Measurements from ENCODE around the gene RNGTT.
"Not testable (repeated sequence)": the region's sequence is repeated elsewhere in the genome, so short reads cannot be mapped to it uniquely, and the experiment has no call there.

Gene RNGTT

GRCh38 chr6:88852775-88853174 is 110.6 kb downstream of the RNGTT start:
- Histone ChIP-seq H3K9me3 (ENCODE audit: control insufficient read depth in 2 of 2, low read length in 2 of 2) (no peaks in the 10 kb centered on the region), H3K4me1 (ENCODE audit: control insufficient read depth in 2 of 2, insufficient read depth in 2 of 2, low read length in 2 of 2) (no peaks in the 10 kb centered on the region), H3K4me3 (ENCODE audit: low read length in 2 of 2) (no peak overlapping the region), H3K9ac (ENCODE audit: low read depth in 1 of 2, low read length in 2 of 2) (no peak overlapping the region), H3K36me3 (ENCODE audit: control insufficient read depth in 2 of 2, insufficient read depth in 2 of 2, low read length in 2 of 2) (no peaks in the 10 kb centered on the region), H3K27me3 (ENCODE audit: control insufficient read depth in 2 of 2, insufficient read depth in 2 of 2, low read length in 2 of 2) (no peaks in the 10 kb centered on the region), H3K27ac (ENCODE audit: low read depth in 2 of 2, low read length in 2 of 2) (no peak overlapping the region)

GRCh38 chr6:88852000-88852399 is 111.4 kb downstream of the RNGTT start:
- Histone ChIP-seq H3K4me3 (ENCODE audit: low read length in 2 of 2) (no peak overlapping the region), H3K27ac (ENCODE audit: low read depth in 2 of 2, low read length in 2 of 2) (no peak overlapping the region), H3K4me1 (ENCODE audit: control insufficient read depth in 2 of 2, insufficient read depth in 2 of 2, low read length in 2 of 2) (no peaks in the 10 kb centered on the region), H3K9ac (ENCODE audit: low read depth in 1 of 2, low read length in 2 of 2) (no peak overlapping the region), H3K9me3 (ENCODE audit: control insufficient read depth in 2 of 2, low read length in 2 of 2) (no peaks in the 10 kb centered on the region), H3K27me3 (ENCODE audit: control insufficient read depth in 2 of 2, insufficient read depth in 2 of 2, low read length in 2 of 2) (no peaks in the 10 kb centered on the region), H3K36me3 (ENCODE audit: control insufficient read depth in 2 of 2, insufficient read depth in 2 of 2, low read length in 2 of 2) (no peaks in the 10 kb centered on the region)

GRCh38 chr6:88848870-88849269 is 114.5 kb downstream of the RNGTT start:
- Histone ChIP-seq H3K27ac (ENCODE audit: low read depth in 2 of 2, low read length in 2 of 2) (no peak overlapping the region), H3K4me1 (ENCODE audit: control insufficient read depth in 2 of 2, insufficient read depth in 2 of 2, low read length in 2 of 2) (no peaks in the 10 kb centered on the region), H3K36me3 (ENCODE audit: control insufficient read depth in 2 of 2, insufficient read depth in 2 of 2, low read length in 2 of 2) (no peaks in the 10 kb centered on the region), H3K9me3 (ENCODE audit: control insufficient read depth in 2 of 2, low read length in 2 of 2) (no peaks in the 10 kb centered on the region), H3K9ac (ENCODE audit: low read depth in 1 of 2, low read length in 2 of 2) (no peak overlapping the region), H3K4me3 (ENCODE audit: low read length in 2 of 2) (no peak overlapping the region), H3K27me3 (ENCODE audit: control insufficient read depth in 2 of 2, insufficient read depth in 2 of 2, low read length in 2 of 2) (no peaks in the 10 kb centered on the region)

GRCh38 chr6:88843040-88843439 is 120.4 kb downstream of the RNGTT start:
- Histone ChIP-seq H3K4me3 (ENCODE audit: low read length in 2 of 2) (no peak overlapping the region), H3K27me3 (ENCODE audit: control insufficient read depth in 2 of 2, insufficient read depth in 2 of 2, low read length in 2 of 2) (no peaks in the 10 kb centered on the region), H3K4me1 (ENCODE audit: control insufficient read depth in 2 of 2, insufficient read depth in 2 of 2, low read length in 2 of 2) (no peaks in the 10 kb centered on the region), H3K36me3 (ENCODE audit: control insufficient read depth in 2 of 2, insufficient read depth in 2 of 2, low read length in 2 of 2) (no peaks in the 10 kb centered on the region), H3K9ac (ENCODE audit: low read depth in 1 of 2, low read length in 2 of 2) (no peak overlapping the region), H3K27ac (ENCODE audit: low read depth in 2 of 2, low read length in 2 of 2) (no peak overlapping the region), H3K9me3 (ENCODE audit: control insufficient read depth in 2 of 2, low read length in 2 of 2) (no peaks in the 10 kb centered on the region)

- no peaks in the 10 kb centered on the region for H3K9me3 ChIP-seq (ENCODE audit: control insufficient read depth in 2 of 2, low read length in 2 of 2)
- H3K27me3 ChIP-seq (ENCODE audit: control insufficient read depth in 2 of 2, insufficient read depth in 2 of 2, low read length in 2 of 2): no peaks in the 10 kb centered on the region
- H3K4me1 ChIP-seq (ENCODE audit: control insufficient read depth in 2 of 2, insufficient read depth in 2 of 2, low read length in 2 of 2): no peaks in the 10 kb centered on the region
- H3K36me3 ChIP-seq (ENCODE audit: control insufficient read depth in 2 of 2, insufficient read depth in 2 of 2, low read length in 2 of 2): no peaks in the 10 kb centered on the region
- H3K9ac ChIP-seq (ENCODE audit: low read depth in 1 of 2, low read length in 2 of 2): no peak overlapping the region
- H3K4me3 ChIP-seq (ENCODE audit: low read length in 2 of 2): no peak overlapping the region
- no peak overlapping the region for H3K27ac ChIP-seq (ENCODE audit: low read depth in 2 of 2, low read length in 2 of 2)
These were observed 121.1 kb downstream of the RNGTT start for GRCh38 chr6:88842320-88842719.

GRCh38 chr6:88840796-88841539 is 122.5 kb downstream of the RNGTT start:
- Histone ChIP-seq H3K9ac (ENCODE audit: low read depth in 1 of 2, low read length in 2 of 2) (no peak overlapping the region), H3K27me3 (ENCODE audit: control insufficient read depth in 2 of 2, insufficient read depth in 2 of 2, low read length in 2 of 2) (no peaks in the 10 kb centered on the region), H3K9me3 (ENCODE audit: control insufficient read depth in 2 of 2, low read length in 2 of 2) (no peaks in the 10 kb centered on the region), H3K4me3 (ENCODE audit: low read length in 2 of 2) (no peak overlapping the region), H3K27ac (ENCODE audit: low read depth in 2 of 2, low read length in 2 of 2) (no peak overlapping the region), H3K4me1 (ENCODE audit: control insufficient read depth in 2 of 2, insufficient read depth in 2 of 2, low read length in 2 of 2) (no peaks in the 10 kb centered on the region), H3K36me3 (ENCODE audit: control insufficient read depth in 2 of 2, insufficient read depth in 2 of 2, low read length in 2 of 2) (no peaks in the 10 kb centered on the region)

GRCh38 chr6:88840289-88840688 is 123.1 kb downstream of the RNGTT start:
- Histone ChIP-seq H3K9me3 (ENCODE audit: control insufficient read depth in 2 of 2, low read length in 2 of 2) (no peaks in the 10 kb centered on the region), H3K27me3 (ENCODE audit: control insufficient read depth in 2 of 2, insufficient read depth in 2 of 2, low read length in 2 of 2) (no peaks in the 10 kb centered on the region), H3K27ac (ENCODE audit: low read depth in 2 of 2, low read length in 2 of 2) (no peak overlapping the region), H3K36me3 (ENCODE audit: control insufficient read depth in 2 of 2, insufficient read depth in 2 of 2, low read length in 2 of 2) (no peaks in the 10 kb centered on the region), H3K4me1 (ENCODE audit: control insufficient read depth in 2 of 2, insufficient read depth in 2 of 2, low read length in 2 of 2) (no peaks in the 10 kb centered on the region), H3K9ac (ENCODE audit: low read depth in 1 of 2, low read length in 2 of 2) (no peak overlapping the region), H3K4me3 (ENCODE audit: low read length in 2 of 2) (no peak overlapping the region)

- Histone ChIP-seq H3K36me3 (ENCODE audit: control insufficient read depth in 2 of 2, insufficient read depth in 2 of 2, low read length in 2 of 2) (no peaks in the 10 kb centered on the region), H3K4me1 (ENCODE audit: control insufficient read depth in 2 of 2, insufficient read depth in 2 of 2, low read length in 2 of 2) (no peaks in the 10 kb centered on the region), H3K4me3 (ENCODE audit: low read length in 2 of 2) (no peak overlapping the region), H3K27me3 (ENCODE audit: control insufficient read depth in 2 of 2, insufficient read depth in 2 of 2, low read length in 2 of 2) (no peaks in the 10 kb centered on the region), H3K27ac (ENCODE audit: low read depth in 2 of 2, low read length in 2 of 2) (no peak overlapping the region), H3K9ac (ENCODE audit: low read depth in 1 of 2, low read length in 2 of 2) (no peak overlapping the region), H3K9me3 (ENCODE audit: control insufficient read depth in 2 of 2, low read length in 2 of 2) (no peaks in the 10 kb centered on the region)
These were observed 124.1 kb downstream of the RNGTT start for GRCh38 chr6:88839280-88839679.

- no peaks in the 10 kb centered on the region for H3K27me3 ChIP-seq (ENCODE audit: control insufficient read depth in 2 of 2, insufficient read depth in 2 of 2, low read length in 2 of 2)
- no peak overlapping the region for H3K9ac ChIP-seq (ENCODE audit: low read depth in 1 of 2, low read length in 2 of 2)
- H3K36me3 ChIP-seq (ENCODE audit: control insufficient read depth in 2 of 2, insufficient read depth in 2 of 2, low read length in 2 of 2): no peaks in the 10 kb centered on the region
- H3K27ac ChIP-seq (ENCODE audit: low read depth in 2 of 2, low read length in 2 of 2): no peak overlapping the region
- H3K4me1 ChIP-seq (ENCODE audit: control insufficient read depth in 2 of 2, insufficient read depth in 2 of 2, low read length in 2 of 2): no peaks in the 10 kb centered on the region
- H3K9me3 ChIP-seq (ENCODE audit: control insufficient read depth in 2 of 2, low read length in 2 of 2): no peaks in the 10 kb centered on the region
- H3K4me3 ChIP-seq (ENCODE audit: low read length in 2 of 2): no peak overlapping the region
These were observed 128.2 kb downstream of the RNGTT start for GRCh38 chr6:88835210-88835609.

- H3K9me3 ChIP-seq (ENCODE audit: control insufficient read depth in 2 of 2, low read length in 2 of 2); H3K27ac ChIP-seq (ENCODE audit: low read depth in 2 of 2, low read length in 2 of 2); H3K4me3 ChIP-seq (ENCODE audit: low read length in 2 of 2); H3K4me1 ChIP-seq (ENCODE audit: control insufficient read depth in 2 of 2, insufficient read depth in 2 of 2, low read length in 2 of 2); H3K9ac ChIP-seq (ENCODE audit: low read depth in 1 of 2, low read length in 2 of 2); H3K36me3 ChIP-seq (ENCODE audit: control insufficient read depth in 2 of 2, insufficient read depth in 2 of 2, low read length in 2 of 2); H3K27me3 ChIP-seq (ENCODE audit: control insufficient read depth in 2 of 2, insufficient read depth in 2 of 2, low read length in 2 of 2): not testable (repeated sequence)
These were observed 130.3 kb downstream of the RNGTT start for GRCh38 chr6:88833071-88833470.

GRCh38 chr6:88827599-88827998 is 135.8 kb downstream of the RNGTT start:
- not testable (repeated sequence) for H3K27me3 ChIP-seq (ENCODE audit: control insufficient read depth in 2 of 2, insufficient read depth in 2 of 2, low read length in 2 of 2); H3K27ac ChIP-seq (ENCODE audit: low read depth in 2 of 2, low read length in 2 of 2); H3K4me3 ChIP-seq (ENCODE audit: low read length in 2 of 2); H3K9ac ChIP-seq (ENCODE audit: low read depth in 1 of 2, low read length in 2 of 2); H3K4me1 ChIP-seq (ENCODE audit: control insufficient read depth in 2 of 2, insufficient read depth in 2 of 2, low read length in 2 of 2); H3K9me3 ChIP-seq (ENCODE audit: control insufficient read depth in 2 of 2, low read length in 2 of 2); H3K36me3 ChIP-seq (ENCODE audit: control insufficient read depth in 2 of 2, insufficient read depth in 2 of 2, low read length in 2 of 2)

All from mucosa of rectum (tissue), 2 donors.